GM23338 (cell line): ENCODE data around the gene SEC16A. TPM values are rescaled to one million over a fixed set of nuclear protein-coding genes. Genes with fewer than 3 reads are reported as not detected.

Experiments used
- ATAC-seq: fragments of 200-7000 bp; cut with Tn5 transposase; 3 replicates; pipeline ENCODE4 v1.9.1; 2020
- DNase-seq: peaks from one replicate; pipeline ENCODE4 v3.0.0-alpha.2; 2015; ENCODE audit warnings: low spot score
- H2AFZ ChIP-seq: fragments of 200-600 bp; sonication (generic); 2 replicates; pipeline ENCODE4 v1.8.0; 2016; ENCODE audit warnings: antibody characterized with exemption, mild to moderate bottlenecking, moderate library complexity
- H3F3A ChIP-seq: fragments of 200-600 bp; sonication (generic); replicated peaks from 2 replicates; pipeline ENCODE4 v1.8.0; 2017; ENCODE audit warnings: antibody characterized with exemption, mixed run types, low read depth
- H3K27ac ChIP-seq: fragments of 200-600 bp; sonication (generic); 2 replicates; pipeline ENCODE4 v1.6.1; 2016; ENCODE audit warnings: low read depth
- H3K27me3 ChIP-seq: fragments of 200-600 bp; sonication (generic); 2 replicates; pipeline ENCODE4 v1.8.0; 2016; ENCODE audit warnings: mild to moderate bottlenecking, mixed run types, moderate library complexity; ENCODE audit not compliant: insufficient read depth
- H3K36me3 ChIP-seq: fragments of 200-600 bp; sonication (generic); 2 replicates; pipeline ENCODE4 v1.8.0; 2016; ENCODE audit warnings: mild to moderate bottlenecking; ENCODE audit not compliant: insufficient read depth
- H3K4me1 ChIP-seq: fragments of 200-600 bp; sonication (generic); 2 replicates; pipeline ENCODE4 v1.8.0; 2016; ENCODE audit warnings: mild to moderate bottlenecking, moderate library complexity; ENCODE audit not compliant: insufficient read depth
- H3K4me2 ChIP-seq: fragments of 200-600 bp; sonication (generic); 2 replicates; pipeline ENCODE4 v1.7.1; 2017; ENCODE audit warnings: mixed run types
- H3K4me3 ChIP-seq: fragments of 200-600 bp; sonication (generic); 2 replicates; pipeline ENCODE4 v1.6.1; 2016; ENCODE audit warnings: mixed run types
- H3K79me2 ChIP-seq: fragments of 200-600 bp; sonication (generic); replicated peaks from 2 replicates; pipeline ENCODE4 v1.8.0; 2017; ENCODE audit warnings: mild to moderate bottlenecking; ENCODE audit not compliant: insufficient read depth
- H3K9me2 ChIP-seq: fragments of 200-600 bp; sonication (generic); 2 replicates; pipeline ENCODE4 v1.8.0; 2017; ENCODE audit not compliant: insufficient read depth
- H4K20me1 ChIP-seq: fragments of 200-600 bp; sonication (generic); replicated peaks from 2 replicates; pipeline ENCODE4 v1.8.0; 2017; ENCODE audit warnings: mild to moderate bottlenecking; ENCODE audit not compliant: insufficient read depth
- H3K27ac Mint-ChIP-seq: 2 replicates; pipeline ENCODE4 v1.8.0; 2020; ENCODE audit warnings: inconsistent platforms, mild to moderate bottlenecking, moderate library complexity, mixed read lengths
- H3K27me3 Mint-ChIP-seq: 3 replicates; pipeline ENCODE4 v1.8.0; 2022; ENCODE audit warnings: low read depth, mild to moderate bottlenecking, moderate library complexity, mixed read lengths, inconsistent platforms; ENCODE audit not compliant: insufficient read depth, poor library complexity
- H3K36me3 Mint-ChIP-seq: 3 replicates; pipeline ENCODE4 v1.8.0; 2021; ENCODE audit warnings: low read depth, mild to moderate bottlenecking, inconsistent platforms, moderate library complexity, mixed read lengths
- H3K4me1 Mint-ChIP-seq: 3 replicates; pipeline ENCODE4 v1.8.0; 2020; ENCODE audit warnings: mild to moderate bottlenecking, inconsistent platforms, mixed read lengths
- H3K4me3 Mint-ChIP-seq: 3 replicates; pipeline ENCODE4 v1.8.0; 2021; ENCODE audit warnings: moderate library complexity, mild to moderate bottlenecking, inconsistent platforms, mixed read lengths
- H3K9me3 Mint-ChIP-seq: 3 replicates; pipeline ENCODE4 v1.8.0; 2020; ENCODE audit warnings: moderate library complexity, mild to moderate bottlenecking, inconsistent platforms, mixed read lengths
- EZH2phosphoT487 ChIP-seq: fragments of 200-600 bp; sonication (generic); IDR thresholded peaks from one replicate; pipeline ENCODE4 v1.8.1; 2018; ENCODE audit warnings: antibody characterized with exemption; ENCODE audit not compliant: unreplicated experiment
- JUNB ChIP-seq: IDR thresholded peaks from one replicate; pipeline ENCODE4 v1.6.1; 2016; ENCODE audit warnings: antibody characterized with exemption; ENCODE audit not compliant: unreplicated experiment
- ZNF114 ChIP-seq: fragments of 250-450 bp; sonication (Bioruptor Pico); IDR thresholded peaks from 2 replicates; pipeline ENCODE4 v1.5.0; 2020; ENCODE audit warnings: mild to moderate bottlenecking, moderate library complexity
- polyA plus RNA-seq: library from polyadenylated mRNA; unstranded; fragments of >200 nt; fragmentation: Nextera tagmentation; extraction: Ambion mirVana; gene quantifications from 2 replicates; pipeline ENCODE4 v1.2.1, GENCODE V29; 2016
- total RNA-seq: library from RNA; depleted of rRNA; stranded (reverse); fragments of >200 nt; shearing (Covaris generic); gene quantifications from 2 replicates; pipeline ENCODE4 v1.2.3, GENCODE V29; 2014
- TF ChIP-seq, protein P1 (sequence below): IDR thresholded peaks from 2 replicates; pipeline ENCODE4 v1.6.1; 2016; ENCODE audit warnings: antibody characterized with exemption
- TF ChIP-seq, protein P2 (sequence below): IDR thresholded peaks from one replicate; pipeline ENCODE4 v1.6.1; 2018; ENCODE audit warnings: antibody characterized with exemption; ENCODE audit not compliant: unreplicated experiment
- TF ChIP-seq, protein P3 (sequence below), 2 experiments: fragments of 200-600 bp in 1 of 2; sonication (generic) in 1 of 2; conservative IDR thresholded peaks; 2 replicates each; pipeline versions ENCODE4 v1.5.1 to v1.6.1; 2016 to 2017; ENCODE audit warnings: antibody characterized with exemption in 2 of 2, low read depth in 2 of 2, mild to moderate bottlenecking in 2 of 2, moderate library complexity in 1 of 2
- TF ChIP-seq, protein P4 (sequence below): fragments of 250-450 bp; sonication (Bioruptor Pico); IDR thresholded peaks from 2 replicates; pipeline ENCODE4 v1.5.0; 2020; ENCODE audit warnings: mild to moderate bottlenecking, moderate library complexity

Gene SEC16A
- total and polyA plus RNA-seq, 2 experiments from 2014 or later, result 34.0 to 59.2 TPM

DNA sequence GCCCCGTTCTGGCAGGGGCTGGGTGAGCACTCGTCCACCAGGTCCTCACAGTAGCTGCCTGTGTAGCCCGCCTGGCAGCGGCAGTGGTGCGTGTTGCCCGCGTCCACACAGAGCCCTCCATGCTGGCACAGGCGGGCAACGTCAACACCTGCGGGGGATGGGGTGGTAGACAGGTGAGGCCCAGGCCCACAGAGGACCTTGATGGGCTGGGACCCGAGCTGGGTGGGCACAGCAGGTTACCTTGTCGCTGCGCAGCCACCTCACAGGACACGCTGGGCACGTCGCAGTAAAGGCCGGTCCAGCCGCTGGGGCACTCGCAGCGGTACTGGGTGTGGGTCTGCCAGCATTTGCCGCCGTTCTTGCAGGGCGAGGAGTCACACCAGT lies 25.1 kb upstream of the SEC16A start:
- Histone ChIP-seq H4K20me1 (no peaks in the 10 kb centered on the region; the same call in 1 of the 2 replicates), H3K9me2 (no peaks in the 10 kb centered on the region), H3K4me2 (no peak overlapping the region), H3K4me3 (no peak overlapping the region), H3K27ac (no peak overlapping the region), H3K79me2 (no peaks in the 10 kb centered on the region), H3K4me1 (no peaks in the 10 kb centered on the region), H2AFZ (no peak overlapping the region), H3K27me3 (no peaks in the 10 kb centered on the region), H3F3A (no peaks in the 10 kb centered on the region), H3K36me3 (peaks cover 19% of the 10 kb centered on the region; the same call in 1 of the 2 replicates)
- no peak overlapping the region for H3K27ac Mint-ChIP-seq
- no peak for DNase-seq
- H3K9me3 Mint-ChIP-seq, result no peaks in the 10 kb centered on the region
- peaks cover 7% of the 10 kb centered on the region for H3K27me3 Mint-ChIP-seq
- no peak for TF ChIP-seq JUNB
- no peak for TF ChIP-seq EZH2phosphoT487
- TF ChIP-seq, protein P1, sequence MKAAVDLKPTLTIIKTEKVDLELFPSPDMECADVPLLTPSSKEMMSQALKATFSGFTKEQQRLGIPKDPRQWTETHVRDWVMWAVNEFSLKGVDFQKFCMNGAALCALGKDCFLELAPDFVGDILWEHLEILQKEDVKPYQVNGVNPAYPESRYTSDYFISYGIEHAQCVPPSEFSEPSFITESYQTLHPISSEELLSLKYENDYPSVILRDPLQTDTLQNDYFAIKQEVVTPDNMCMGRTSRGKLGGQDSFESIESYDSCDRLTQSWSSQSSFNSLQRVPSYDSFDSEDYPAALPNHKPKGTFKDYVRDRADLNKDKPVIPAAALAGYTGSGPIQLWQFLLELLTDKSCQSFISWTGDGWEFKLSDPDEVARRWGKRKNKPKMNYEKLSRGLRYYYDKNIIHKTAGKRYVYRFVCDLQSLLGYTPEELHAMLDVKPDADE, result no peak
- TF ChIP-seq, protein P2, sequence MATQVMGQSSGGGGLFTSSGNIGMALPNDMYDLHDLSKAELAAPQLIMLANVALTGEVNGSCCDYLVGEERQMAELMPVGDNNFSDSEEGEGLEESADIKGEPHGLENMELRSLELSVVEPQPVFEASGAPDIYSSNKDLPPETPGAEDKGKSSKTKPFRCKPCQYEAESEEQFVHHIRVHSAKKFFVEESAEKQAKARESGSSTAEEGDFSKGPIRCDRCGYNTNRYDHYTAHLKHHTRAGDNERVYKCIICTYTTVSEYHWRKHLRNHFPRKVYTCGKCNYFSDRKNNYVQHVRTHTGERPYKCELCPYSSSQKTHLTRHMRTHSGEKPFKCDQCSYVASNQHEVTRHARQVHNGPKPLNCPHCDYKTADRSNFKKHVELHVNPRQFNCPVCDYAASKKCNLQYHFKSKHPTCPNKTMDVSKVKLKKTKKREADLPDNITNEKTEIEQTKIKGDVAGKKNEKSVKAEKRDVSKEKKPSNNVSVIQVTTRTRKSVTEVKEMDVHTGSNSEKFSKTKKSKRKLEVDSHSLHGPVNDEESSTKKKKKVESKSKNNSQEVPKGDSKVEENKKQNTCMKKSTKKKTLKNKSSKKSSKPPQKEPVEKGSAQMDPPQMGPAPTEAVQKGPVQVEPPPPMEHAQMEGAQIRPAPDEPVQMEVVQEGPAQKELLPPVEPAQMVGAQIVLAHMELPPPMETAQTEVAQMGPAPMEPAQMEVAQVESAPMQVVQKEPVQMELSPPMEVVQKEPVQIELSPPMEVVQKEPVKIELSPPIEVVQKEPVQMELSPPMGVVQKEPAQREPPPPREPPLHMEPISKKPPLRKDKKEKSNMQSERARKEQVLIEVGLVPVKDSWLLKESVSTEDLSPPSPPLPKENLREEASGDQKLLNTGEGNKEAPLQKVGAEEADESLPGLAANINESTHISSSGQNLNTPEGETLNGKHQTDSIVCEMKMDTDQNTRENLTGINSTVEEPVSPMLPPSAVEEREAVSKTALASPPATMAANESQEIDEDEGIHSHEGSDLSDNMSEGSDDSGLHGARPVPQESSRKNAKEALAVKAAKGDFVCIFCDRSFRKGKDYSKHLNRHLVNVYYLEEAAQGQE, result no peak
- TF ChIP-seq, protein P3, sequence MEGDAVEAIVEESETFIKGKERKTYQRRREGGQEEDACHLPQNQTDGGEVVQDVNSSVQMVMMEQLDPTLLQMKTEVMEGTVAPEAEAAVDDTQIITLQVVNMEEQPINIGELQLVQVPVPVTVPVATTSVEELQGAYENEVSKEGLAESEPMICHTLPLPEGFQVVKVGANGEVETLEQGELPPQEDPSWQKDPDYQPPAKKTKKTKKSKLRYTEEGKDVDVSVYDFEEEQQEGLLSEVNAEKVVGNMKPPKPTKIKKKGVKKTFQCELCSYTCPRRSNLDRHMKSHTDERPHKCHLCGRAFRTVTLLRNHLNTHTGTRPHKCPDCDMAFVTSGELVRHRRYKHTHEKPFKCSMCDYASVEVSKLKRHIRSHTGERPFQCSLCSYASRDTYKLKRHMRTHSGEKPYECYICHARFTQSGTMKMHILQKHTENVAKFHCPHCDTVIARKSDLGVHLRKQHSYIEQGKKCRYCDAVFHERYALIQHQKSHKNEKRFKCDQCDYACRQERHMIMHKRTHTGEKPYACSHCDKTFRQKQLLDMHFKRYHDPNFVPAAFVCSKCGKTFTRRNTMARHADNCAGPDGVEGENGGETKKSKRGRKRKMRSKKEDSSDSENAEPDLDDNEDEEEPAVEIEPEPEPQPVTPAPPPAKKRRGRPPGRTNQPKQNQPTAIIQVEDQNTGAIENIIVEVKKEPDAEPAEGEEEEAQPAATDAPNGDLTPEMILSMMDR (conservative IDR thresholded peaks at IDR 0.05; ENCODE audit: low read depth in 2 of 2), result no peak
- TF ChIP-seq, protein P4, sequence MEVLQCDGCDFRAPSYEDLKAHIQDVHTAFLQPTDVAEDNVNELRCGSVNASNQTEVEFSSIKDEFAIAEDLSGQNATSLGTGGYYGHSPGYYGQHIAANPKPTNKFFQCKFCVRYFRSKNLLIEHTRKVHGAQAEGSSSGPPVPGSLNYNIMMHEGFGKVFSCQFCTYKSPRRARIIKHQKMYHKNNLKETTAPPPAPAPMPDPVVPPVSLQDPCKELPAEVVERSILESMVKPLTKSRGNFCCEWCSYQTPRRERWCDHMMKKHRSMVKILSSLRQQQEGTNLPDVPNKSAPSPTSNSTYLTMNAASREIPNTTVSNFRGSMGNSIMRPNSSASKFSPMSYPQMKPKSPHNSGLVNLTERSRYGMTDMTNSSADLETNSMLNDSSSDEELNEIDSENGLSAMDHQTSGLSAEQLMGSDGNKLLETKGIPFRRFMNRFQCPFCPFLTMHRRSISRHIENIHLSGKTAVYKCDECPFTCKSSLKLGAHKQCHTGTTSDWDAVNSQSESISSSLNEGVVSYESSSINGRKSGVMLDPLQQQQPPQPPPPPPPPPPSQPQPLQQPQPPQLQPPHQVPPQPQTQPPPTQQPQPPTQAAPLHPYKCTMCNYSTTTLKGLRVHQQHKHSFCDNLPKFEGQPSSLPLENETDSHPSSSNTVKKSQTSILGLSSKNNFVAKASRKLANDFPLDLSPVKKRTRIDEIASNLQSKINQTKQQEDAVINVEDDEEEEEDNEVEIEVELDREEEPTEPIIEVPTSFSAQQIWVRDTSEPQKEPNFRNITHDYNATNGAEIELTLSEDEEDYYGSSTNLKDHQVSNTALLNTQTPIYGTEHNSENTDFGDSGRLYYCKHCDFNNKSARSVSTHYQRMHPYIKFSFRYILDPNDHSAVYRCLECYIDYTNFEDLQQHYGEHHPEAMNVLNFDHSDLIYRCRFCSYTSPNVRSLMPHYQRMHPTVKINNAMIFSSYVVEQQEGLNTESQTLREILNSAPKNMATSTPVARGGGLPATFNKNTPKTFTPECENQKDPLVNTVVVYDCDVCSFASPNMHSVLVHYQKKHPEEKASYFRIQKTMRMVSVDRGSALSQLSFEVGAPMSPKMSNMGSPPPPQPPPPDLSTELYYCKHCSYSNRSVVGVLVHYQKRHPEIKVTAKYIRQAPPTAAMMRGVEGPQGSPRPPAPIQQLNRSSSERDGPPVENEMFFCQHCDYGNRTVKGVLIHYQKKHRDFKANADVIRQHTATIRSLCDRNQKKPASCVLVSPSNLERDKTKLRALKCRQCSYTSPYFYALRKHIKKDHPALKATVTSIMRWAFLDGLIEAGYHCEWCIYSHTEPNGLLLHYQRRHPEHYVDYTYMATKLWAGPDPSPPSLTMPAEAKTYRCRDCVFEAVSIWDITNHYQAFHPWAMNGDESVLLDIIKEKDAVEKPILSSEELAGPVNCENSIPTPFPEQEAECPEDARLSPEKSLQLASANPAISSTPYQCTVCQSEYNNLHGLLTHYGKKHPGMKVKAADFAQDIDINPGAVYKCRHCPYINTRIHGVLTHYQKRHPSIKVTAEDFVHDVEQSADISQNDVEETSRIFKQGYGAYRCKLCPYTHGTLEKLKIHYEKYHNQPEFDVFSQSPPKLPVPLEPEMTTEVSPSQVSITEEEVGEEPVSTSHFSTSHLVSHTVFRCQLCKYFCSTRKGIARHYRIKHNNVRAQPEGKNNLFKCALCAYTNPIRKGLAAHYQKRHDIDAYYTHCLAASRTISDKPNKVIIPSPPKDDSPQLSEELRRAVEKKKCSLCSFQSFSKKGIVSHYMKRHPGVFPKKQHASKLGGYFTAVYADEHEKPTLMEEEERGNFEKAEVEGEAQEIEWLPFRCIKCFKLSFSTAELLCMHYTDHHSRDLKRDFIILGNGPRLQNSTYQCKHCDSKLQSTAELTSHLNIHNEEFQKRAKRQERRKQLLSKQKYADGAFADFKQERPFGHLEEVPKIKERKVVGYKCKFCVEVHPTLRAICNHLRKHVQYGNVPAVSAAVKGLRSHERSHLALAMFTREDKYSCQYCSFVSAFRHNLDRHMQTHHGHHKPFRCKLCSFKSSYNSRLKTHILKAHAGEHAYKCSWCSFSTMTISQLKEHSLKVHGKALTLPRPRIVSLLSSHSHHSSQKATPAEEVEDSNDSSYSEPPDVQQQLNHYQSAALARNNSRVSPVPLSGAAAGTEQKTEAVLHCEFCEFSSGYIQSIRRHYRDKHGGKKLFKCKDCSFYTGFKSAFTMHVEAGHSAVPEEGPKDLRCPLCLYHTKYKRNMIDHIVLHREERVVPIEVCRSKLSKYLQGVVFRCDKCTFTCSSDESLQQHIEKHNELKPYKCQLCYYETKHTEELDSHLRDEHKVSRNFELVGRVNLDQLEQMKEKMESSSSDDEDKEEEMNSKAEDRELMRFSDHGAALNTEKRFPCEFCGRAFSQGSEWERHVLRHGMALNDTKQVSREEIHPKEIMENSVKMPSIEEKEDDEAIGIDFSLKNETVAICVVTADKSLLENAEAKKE (CRISPR knock-in tag), result no peak
- no peak for TF ChIP-seq ZNF114
- no peak overlapping the region for H3K4me3 Mint-ChIP-seq
- no peaks in the 10 kb centered on the region for H3K4me1 Mint-ChIP-seq
- H3K36me3 Mint-ChIP-seq, result peaks cover 43% of the 10 kb centered on the region
- no peak for ATAC-seq
